Stomach (tissue), 9 donors: ENCODE results near the gene DACH2. TPM values are rescaled to one million over a fixed set of nuclear protein-coding genes. Genes with fewer than 3 reads are reported as not detected.
A peak's percentile ranks its signal among the peaks of the same experiment; 100 is the strongest.
"Not testable (repeated sequence)": the region's sequence is repeated elsewhere in the genome, so short reads cannot be mapped to it uniquely, and the experiment has no call there.

Experiments used
- DNase-seq, 2 donors: peaks; one replicate each; pipeline versions ENCODE4 v3.0.0 to v3.0.0-alpha.2; 2013 to 2019
- H3K27ac ChIP-seq, 5 donors: fragments of 200-600 bp in 4 of 5; sonication (generic) in 4 of 5; one replicate each; pipeline ENCODE4 v1.5.1; 2013 to 2019; ENCODE audit warnings: mild to moderate bottlenecking in 1 of 5, moderate library complexity in 1 of 5
- H3K27me3 ChIP-seq, 3 donors: fragments of 200-600 bp; sonication (generic); one replicate each; pipeline ENCODE4 v1.5.1; 2017 to 2019; ENCODE audit warnings: mixed run types in 1 of 3
- H3K36me3 ChIP-seq, 4 donors: fragments of 200-600 bp; sonication (generic); 1 replicate in 3 of 4; 2 replicates in 1 of 4; pipeline ENCODE4 v1.5.1; 2016 to 2019
- H3K4me1 ChIP-seq, 4 donors: fragments of 200-600 bp; sonication (generic); one replicate each; pipeline ENCODE4 v1.5.1; 2016 to 2019
- H3K4me3 ChIP-seq, 4 donors: fragments of 200-600 bp; sonication (generic) in 3 of 4; one replicate each; pipeline ENCODE4 v1.5.1; 2016 to 2019; ENCODE audit warnings: mild to moderate bottlenecking in 1 of 4
- H3K9me3 ChIP-seq, 4 donors: fragments of 200-600 bp; sonication (generic); one replicate each; pipeline ENCODE4 v1.5.1; 2016 to 2019
- EP300 ChIP-seq: sonication (generic); formaldehyde crosslinking; IDR thresholded peaks from one replicate; pipeline ENCODE4 v1.6.1; 2017; ENCODE audit warnings: antibody characterized with exemption
- POLR2A ChIP-seq, 4 donors: fragments of 450-650 bp; IDR thresholded peaks; one replicate each; pipeline ENCODE4 v1.6.1; 2016; ENCODE audit warnings: antibody characterized with exemption in 4 of 4, control low read depth in 2 of 4, mild to moderate bottlenecking in 1 of 4, moderate library complexity in 1 of 4
- POLR2AphosphoS5 ChIP-seq, 3 donors: sonication (generic); formaldehyde crosslinking; IDR thresholded peaks; one replicate each; pipeline ENCODE4 v1.6.1; 2016; ENCODE audit warnings: antibody characterized with exemption in 3 of 3
- WGBS, 5 donors: extraction: QIAGEN DNeasy Blood & Tissue Kit in 3 of 5; methylation state at CpG; one replicate each; pipeline versions ENCODE4 v1.1.5 to v1.1.7; 2013 to 2018; 5-methylcytosine and 5-hydroxymethylcytosine counted together
- intact Hi-C: fragments of 100-400 bp; cut with DNase I; formaldehyde crosslinking; loops from one replicate; pipeline ENCODE4 v1.15.1; 2023; ENCODE audit warnings: low total_unique reads
- polyA plus RNA-seq, 3 donors: library from polyadenylated mRNA; stranded (reverse); fragments of 200-250 nt; gene quantifications; one replicate each; pipeline ENCODE4 v1.2.3, GENCODE V29; 2013
- total RNA-seq, 5 donors: library from RNA; depleted of rRNA; stranded (reverse); fragments of >200 nt; gene quantifications; one replicate each; pipeline versions ENCODE4 v1.1.0 to v1.2.3, GENCODE V29; 2014 to 2016
- TF ChIP-seq, protein P1 (sequence below), 7 experiments: fragments of 450-650 bp in 4 of 7; fragments of 200-600 bp in 3 of 7; sonication (generic) in 3 of 7; IDR thresholded peaks; one replicate each; pipeline ENCODE4 v1.5.1; 2016 to 2019; ENCODE audit warnings: antibody characterized with exemption in 7 of 7, control low read depth in 2 of 7, mild to moderate bottlenecking in 1 of 7
- donor health status: healthy with polysubstance abuse.
- donor health status: Bipolar disorder and iron deficiency.
- donor health status: healthy.

The DACH2 gene
- total and polyA plus RNA-seq, 8 donors = 0.10 to 6.1 (median 0.25) TPM; not detected in 3

DNA sequence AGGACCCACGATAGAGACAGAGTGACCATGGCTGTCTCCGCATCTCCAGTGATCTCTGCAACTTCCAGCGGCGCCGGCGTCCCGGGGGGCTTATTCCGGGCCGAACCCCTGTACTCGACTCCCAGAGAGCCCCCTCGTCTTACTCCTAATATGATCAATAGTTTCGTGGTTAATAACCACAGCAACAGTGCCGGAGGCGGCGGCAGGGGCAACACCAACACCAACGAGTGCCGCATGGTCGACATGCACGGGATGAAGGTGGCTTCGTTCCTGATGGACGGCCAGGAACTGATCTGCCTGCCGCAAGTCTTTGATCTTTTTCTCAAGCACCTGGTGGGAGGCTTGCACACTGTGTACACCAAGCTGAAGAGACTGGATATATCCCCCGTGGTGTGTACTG is 343 bp downstream of the DACH2 start:
- no peak for TF ChIP-seq POLR2A (IDR thresholded peaks at IDR 0.05)
- 0 to 48% (median 6%) methylated on average over 2 to 23 of the region's 23 CpGs for WGBS, 5 donors
- peak in 1 of 2 donors; percentile 13 for DNase-seq

DNA sequence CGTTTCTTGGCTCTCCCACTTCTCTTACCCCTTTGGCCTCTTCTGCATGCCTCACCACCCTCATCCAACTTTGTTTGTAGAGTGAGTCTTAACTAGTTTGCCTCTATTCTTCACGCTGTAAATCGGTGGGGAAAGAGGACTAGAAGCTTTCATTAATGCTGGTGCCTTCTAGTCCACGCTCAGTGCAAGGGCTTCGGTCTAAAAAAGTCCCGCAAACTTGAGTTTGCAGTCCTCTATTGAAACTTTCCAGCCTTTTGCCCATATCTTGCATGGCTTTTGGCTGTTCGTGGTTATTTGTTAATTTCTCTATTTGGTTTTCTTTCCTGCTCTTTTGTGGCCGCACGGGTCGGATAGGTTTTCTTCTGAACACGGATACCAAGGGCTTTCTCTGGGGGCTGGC is 868 bp downstream of the DACH2 start:
- Histone ChIP-seq H3K4me3 (peak overlapping the region; percentile 37 to 50 (median 44)), H3K27me3 (peaks cover 0 to 31% (median 24%) of the 10 kb centered on the region in 3 donors), H3K9me3 (no peaks in the 10 kb centered on the region), H3K27ac (no peak overlapping the region), H3K4me1 (peaks cover 0 to 13% (median 9%) of the 10 kb centered on the region in 4 donors), H3K36me3 (no peaks in the 10 kb centered on the region)
- intact Hi-C loops = no loop called here
- WGBS, 5 donors = 2 to 37% (median 10%) methylated on average over 9 to 11 of the region's 11 CpGs
- peak in 1 of 2 donors; percentile 10 for DNase-seq
- TF ChIP-seq, protein P1, sequence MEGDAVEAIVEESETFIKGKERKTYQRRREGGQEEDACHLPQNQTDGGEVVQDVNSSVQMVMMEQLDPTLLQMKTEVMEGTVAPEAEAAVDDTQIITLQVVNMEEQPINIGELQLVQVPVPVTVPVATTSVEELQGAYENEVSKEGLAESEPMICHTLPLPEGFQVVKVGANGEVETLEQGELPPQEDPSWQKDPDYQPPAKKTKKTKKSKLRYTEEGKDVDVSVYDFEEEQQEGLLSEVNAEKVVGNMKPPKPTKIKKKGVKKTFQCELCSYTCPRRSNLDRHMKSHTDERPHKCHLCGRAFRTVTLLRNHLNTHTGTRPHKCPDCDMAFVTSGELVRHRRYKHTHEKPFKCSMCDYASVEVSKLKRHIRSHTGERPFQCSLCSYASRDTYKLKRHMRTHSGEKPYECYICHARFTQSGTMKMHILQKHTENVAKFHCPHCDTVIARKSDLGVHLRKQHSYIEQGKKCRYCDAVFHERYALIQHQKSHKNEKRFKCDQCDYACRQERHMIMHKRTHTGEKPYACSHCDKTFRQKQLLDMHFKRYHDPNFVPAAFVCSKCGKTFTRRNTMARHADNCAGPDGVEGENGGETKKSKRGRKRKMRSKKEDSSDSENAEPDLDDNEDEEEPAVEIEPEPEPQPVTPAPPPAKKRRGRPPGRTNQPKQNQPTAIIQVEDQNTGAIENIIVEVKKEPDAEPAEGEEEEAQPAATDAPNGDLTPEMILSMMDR (IDR thresholded peaks at IDR 0.05) = no peak
- TF ChIP-seq POLR2A (IDR thresholded peaks at IDR 0.05) = no peak
- TF ChIP-seq EP300 = no peak
- no peak for TF ChIP-seq POLR2AphosphoS5 (IDR thresholded peaks at IDR 0.05)

More for the DNA sequence above, 343 bp downstream of the DACH2 start:
- Histone ChIP-seq H3K36me3 (no peaks in the 10 kb centered on the region), H3K27me3 (peaks cover 0 to 31% (median 24%) of the 10 kb centered on the region in 3 donors), H3K4me1 (peaks cover 0 to 13% (median 9%) of the 10 kb centered on the region in 4 donors), H3K27ac (no peak overlapping the region), H3K9me3 (no peaks in the 10 kb centered on the region), H3K4me3 (peak overlapping the region; percentile 37 to 50 (median 44))
- intact Hi-C loops = no loop called here

DNA sequence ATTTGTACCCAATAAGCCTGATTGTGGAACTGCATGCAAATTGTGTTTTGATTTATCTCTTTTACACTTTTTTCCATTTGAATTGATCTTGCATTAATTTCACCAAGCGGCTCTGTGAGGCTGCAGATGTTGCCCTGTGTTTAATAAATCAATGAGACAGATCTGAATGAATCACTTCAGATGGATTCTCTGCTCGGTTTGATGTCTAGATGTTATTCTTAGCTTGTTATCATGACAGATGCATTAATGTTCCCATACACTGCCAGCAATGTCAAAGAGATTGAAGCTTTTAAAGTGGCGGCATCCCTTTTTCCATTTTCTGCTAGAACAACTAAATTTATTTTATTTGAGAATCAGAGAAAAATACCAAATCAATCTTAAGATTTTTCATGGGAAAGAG is 6.3 kb downstream of the DACH2 start:
- H3K36me3 ChIP-seq = no peaks in the 10 kb centered on the region
- intact Hi-C loops = no loop called here
- WGBS, 5 donors = 44 to 67% (median 50%) methylated on average over 3 of the region's 3 CpGs

DNA sequence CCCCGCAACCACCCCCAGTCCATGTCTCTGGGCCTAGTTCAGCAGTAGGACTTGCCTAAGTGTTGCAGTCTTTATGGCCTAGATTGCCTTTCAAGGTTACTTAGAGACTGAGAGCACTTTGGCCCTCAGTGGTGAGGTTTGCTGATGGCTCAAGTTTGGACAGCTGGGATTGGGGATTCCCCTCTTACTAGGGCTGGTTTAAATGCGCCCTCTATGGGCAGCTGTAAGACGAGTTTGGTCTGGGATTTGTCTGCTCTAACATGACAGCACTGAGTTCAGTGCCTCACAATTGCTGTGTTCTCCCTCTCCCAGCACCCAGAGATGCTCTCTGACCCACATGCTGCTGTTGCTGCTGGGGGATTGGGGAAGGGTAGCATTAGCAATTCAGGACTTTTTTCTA is 23.1 kb downstream of the DACH2 start:
- no peak overlapping the region for H3K27ac ChIP-seq
- peaks cover 0 to 4% (median 0%) of the 10 kb centered on the region in 3 donors for H3K27me3 ChIP-seq
- peak in 1 of 2 donors; percentile 37 for DNase-seq
- H3K4me3 ChIP-seq = no peak overlapping the region
- TF ChIP-seq POLR2AphosphoS5 (IDR thresholded peaks at IDR 0.05) = no peak
- TF ChIP-seq, protein P1 (IDR thresholded peaks at IDR 0.05) = peak in 1 of 7 experiments; percentile 11
- TF ChIP-seq EP300 = no peak
- no peak for TF ChIP-seq POLR2A (IDR thresholded peaks at IDR 0.05)
- no peaks in the 10 kb centered on the region for H3K9me3 ChIP-seq
- H3K36me3 ChIP-seq = no peaks in the 10 kb centered on the region
- intact Hi-C loops = no loop called here
- no peaks in the 10 kb centered on the region for H3K4me1 ChIP-seq
- WGBS, 5 donors = 6 to 46% (median 41%) methylated on average over 2 to 3 of the region's 3 CpGs

More for the DNA sequence above, 6.3 kb downstream of the DACH2 start:
- Histone ChIP-seq H3K4me3 (no peak overlapping the region), H3K9me3 (no peaks in the 10 kb centered on the region), H3K27ac (no peak overlapping the region), H3K27me3 (peaks cover 0 to 12% (median 10%) of the 10 kb centered on the region in 3 donors), H3K4me1 (peaks cover 0 to 1% (median 0%) of the 10 kb centered on the region in 4 donors)
- TF ChIP-seq POLR2A (IDR thresholded peaks at IDR 0.05) = no peak
- no peak for TF ChIP-seq POLR2AphosphoS5 (IDR thresholded peaks at IDR 0.05)
- no peak for TF ChIP-seq EP300
- TF ChIP-seq, protein P1 (IDR thresholded peaks at IDR 0.05) = no peak
- DNase-seq = no peak

DNA sequence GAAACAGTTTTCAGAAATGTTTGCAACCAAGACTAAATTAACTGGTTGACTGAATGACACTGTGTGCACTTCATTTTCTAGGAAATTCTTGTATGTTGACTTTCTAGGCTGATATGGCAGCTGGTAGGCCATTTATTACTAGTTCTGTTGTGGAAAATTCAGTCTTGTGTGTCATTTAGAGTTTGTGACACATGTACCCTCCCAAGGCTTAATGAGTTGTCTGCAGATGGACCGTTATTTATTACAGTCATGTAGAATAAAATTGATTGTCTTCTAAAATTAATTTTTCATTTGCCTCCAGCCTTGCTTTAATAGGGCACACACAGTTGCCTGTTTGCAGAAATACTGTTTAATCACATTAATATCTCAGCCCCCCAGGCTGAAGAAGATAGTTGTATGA is 30.7 kb downstream of the DACH2 start:
- no peak overlapping the region for H3K4me3 ChIP-seq
- no peak for DNase-seq
- 67 to 86% (median 79%) methylated on average over 1 of the region's 1 CpG for WGBS, 5 donors
- intact Hi-C loops = no loop called here
- no peaks in the 10 kb centered on the region for H3K27me3 ChIP-seq
- no peak overlapping the region for H3K27ac ChIP-seq
- TF ChIP-seq POLR2AphosphoS5 (IDR thresholded peaks at IDR 0.05) = no peak
- no peak for TF ChIP-seq EP300
- TF ChIP-seq POLR2A (IDR thresholded peaks at IDR 0.05) = no peak
- TF ChIP-seq, protein P1 (IDR thresholded peaks at IDR 0.05) = no peak
- H3K4me1 ChIP-seq = no peaks in the 10 kb centered on the region
- no peaks in the 10 kb centered on the region for H3K36me3 ChIP-seq
- peaks cover 0 to 5% (median 0%) of the 10 kb centered on the region in 4 donors for H3K9me3 ChIP-seq

DNA sequence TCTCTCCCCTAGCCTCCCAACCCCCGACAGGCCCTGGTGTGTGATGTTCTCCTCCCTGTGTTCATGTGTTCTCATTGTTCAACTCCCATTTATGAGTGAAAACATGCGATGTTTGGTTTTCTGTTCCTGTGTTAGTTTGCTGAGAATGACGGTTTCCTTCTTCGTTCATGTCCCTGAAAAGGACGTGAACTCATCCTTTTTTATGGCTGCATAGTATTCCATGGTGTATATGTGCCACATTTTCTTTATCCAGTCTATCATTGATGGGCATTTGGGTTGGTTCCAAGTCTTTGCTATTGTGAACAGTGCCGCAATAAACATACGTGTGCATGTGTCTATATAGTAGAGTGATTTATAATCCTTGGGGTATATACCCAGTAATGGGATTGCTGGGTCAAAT is 33.1 kb downstream of the DACH2 start:
- H3K9me3 ChIP-seq, intact Hi-C loops: not testable (repeated sequence)

More for the DNA sequence above, 33.1 kb downstream of the DACH2 start:
- not testable (repeated sequence) for H3K4me3 ChIP-seq, H3K4me1 ChIP-seq, DNase-seq, H3K27ac ChIP-seq, H3K27me3 ChIP-seq, H3K36me3 ChIP-seq
- WGBS, 5 donors = 85 to 96% (median 90%) methylated on average over 7 of the region's 7 CpGs
